Measurements from ENCODE around the gene NFE2L1.
"Not testable (repeated sequence)": the region's sequence is repeated elsewhere in the genome, so short reads cannot be mapped to it uniquely, and the experiment has no call there.

NFE2L1 gene

GRCh38 chr17:48006936-48007709 lies 41.0 kb upstream of the NFE2L1 start:
- Histone ChIP-seq H4K20me1 (no peaks in the 10 kb centered on the region), H3K4me3 (no peak overlapping the region), H3K4me1 (peaks cover 39 to 69% (median 53%) of the 10 kb centered on the region in 10 experiments), H3K27ac (no peak overlapping the region), H3K9ac (no peak overlapping the region), H3K27me3 (peaks cover 0 to 3% (median 0%) of the 10 kb centered on the region in 11 experiments; a peak in 2 of 22 replicates), H3K9me3 (replicated peaks in 1 of 11) (no peaks in the 10 kb centered on the region), H3K36me3 (no peaks in the 10 kb centered on the region), H3K4me2 (peak overlapping the region in 1 of 11 experiments; percentile 33; a peak in 2 of 22 replicates)
- no peak for TF ChIP-seq Cebpa-rat (IDR thresholded peaks at IDR 0.05)

GRCh38 chr17:48010193-48010592 lies 38.0 kb upstream of the NFE2L1 start:
- no peak overlapping the region for H3K9ac ChIP-seq
- H3K27ac ChIP-seq, result no peak overlapping the region
- H4K20me1 ChIP-seq, result no peaks in the 10 kb centered on the region; a peak in 1 of 22 replicates
- TF ChIP-seq Cebpa-rat (IDR thresholded peaks at IDR 0.05), result no peak
- peaks cover 15 to 31% (median 25%) of the 10 kb centered on the region in 11 experiments; a peak in 19 of 22 replicates for H3K27me3 ChIP-seq
- H3K4me2 ChIP-seq, result no peak overlapping the region
- H3K4me3 ChIP-seq, result no peak overlapping the region
- H3K4me1 ChIP-seq, result peaks cover 15 to 44% (median 29%) of the 10 kb centered on the region in 10 experiments
- H3K36me3 ChIP-seq, result no peaks in the 10 kb centered on the region
- H3K9me3 ChIP-seq (replicated peaks in 1 of 11), result no peaks in the 10 kb centered on the region

- peak overlapping the region; percentile 45 to 69 (median 62) for H3K4me3 ChIP-seq
- H3K36me3 ChIP-seq, result no peaks in the 10 kb centered on the region
- H3K9ac ChIP-seq, result peak overlapping the region; percentile 28 to 78 (median 66); a peak in 20 of 22 replicates
- peaks cover 15 to 34% (median 25%) of the 10 kb centered on the region in 11 experiments; a peak in 19 of 22 replicates for H3K27me3 ChIP-seq
- no peak for TF ChIP-seq Cebpa-rat (IDR thresholded peaks at IDR 0.05)
- H3K4me2 ChIP-seq, result peak overlapping the region; percentile 93 to 100 (median 99)
- H4K20me1 ChIP-seq, result no peaks in the 10 kb centered on the region; a peak in 1 of 22 replicates
- no peaks in the 10 kb centered on the region for H3K9me3 ChIP-seq (replicated peaks in 1 of 11)
- peaks cover 10 to 30% (median 17%) of the 10 kb centered on the region in 10 experiments; a peak in 18 of 20 replicates for H3K4me1 ChIP-seq
- H3K27ac ChIP-seq, result peak overlapping the region in 9 of 11 experiments; percentile 8 to 74 (median 58); a peak in 17 of 22 replicates
These were observed 36.6 kb upstream of the NFE2L1 start for GRCh38 chr17:48011405-48012150.

- H3K9me3 ChIP-seq (replicated peaks in 1 of 11), result no peaks in the 10 kb centered on the region
These were observed 36.0 kb upstream of the NFE2L1 start for GRCh38 chr17:48012151-48012520.

GRCh38 chr17:48012654-48013053 lies 35.5 kb upstream of the NFE2L1 start:
- H4K20me1 ChIP-seq, result no peaks in the 10 kb centered on the region; a peak in 1 of 22 replicates
- no peaks in the 10 kb centered on the region for H3K36me3 ChIP-seq
- H3K4me3 ChIP-seq, result peak overlapping the region in 3 of 10 experiments; percentile 59 to 69 (median 66); a peak in 3 of 20 replicates
- peak overlapping the region; percentile 28 to 100 (median 99); a peak in 20 of 22 replicates for H3K4me2 ChIP-seq
- H3K9ac ChIP-seq, result 0 out of 22 replicates have a peak overlapping the region, but pooled peaks of 1 of the 11 experiments have one; percentile 26
- H3K27ac ChIP-seq, result no peak overlapping the region
- no peak for TF ChIP-seq Cebpa-rat (IDR thresholded peaks at IDR 0.05)
- no peaks in the 10 kb centered on the region for H3K9me3 ChIP-seq (replicated peaks in 1 of 11)
- H3K4me1 ChIP-seq, result peaks cover 14 to 27% (median 19%) of the 10 kb centered on the region in 10 experiments; a peak in 18 of 20 replicates
- H3K27me3 ChIP-seq, result peaks cover 15 to 34% (median 25%) of the 10 kb centered on the region in 11 experiments; a peak in 19 of 22 replicates

More at GRCh38 chr17:48012151-48012520, 36.0 kb upstream of the NFE2L1 start:
- H4K20me1 ChIP-seq, result no peaks in the 10 kb centered on the region; a peak in 1 of 22 replicates
- peaks cover 10 to 27% (median 18%) of the 10 kb centered on the region in 10 experiments; a peak in 18 of 20 replicates for H3K4me1 ChIP-seq
- TF ChIP-seq Cebpa-rat (IDR thresholded peaks at IDR 0.05), result no peak
- H3K4me2 ChIP-seq, result peak overlapping the region; percentile 93 to 100 (median 99)
- H3K4me3 ChIP-seq, result peak overlapping the region; percentile 45 to 69 (median 62)
- peak overlapping the region in 6 of 11 experiments; percentile 36 to 72 (median 55); a peak in 8 of 22 replicates for H3K27ac ChIP-seq
- peak overlapping the region; percentile 28 to 78 (median 66); a peak in 19 of 22 replicates for H3K9ac ChIP-seq
- peaks cover 15 to 34% (median 25%) of the 10 kb centered on the region in 11 experiments; a peak in 19 of 22 replicates for H3K27me3 ChIP-seq
- no peaks in the 10 kb centered on the region for H3K36me3 ChIP-seq

- peak overlapping the region in 1 of 11 experiments; percentile 23; a peak in 1 of 22 replicates for H3K4me2 ChIP-seq
- no peaks in the 10 kb centered on the region; a peak in 1 of 22 replicates for H4K20me1 ChIP-seq
- TF ChIP-seq Cebpa-rat (IDR thresholded peaks at IDR 0.05), result no peak
- no peaks in the 10 kb centered on the region for H3K9me3 ChIP-seq (replicated peaks in 1 of 11)
- H3K9ac ChIP-seq, result no peak overlapping the region
- peaks cover 15 to 34% (median 27%) of the 10 kb centered on the region in 11 experiments; a peak in 19 of 22 replicates for H3K27me3 ChIP-seq
- peaks cover 15 to 31% (median 23%) of the 10 kb centered on the region in 10 experiments; a peak in 18 of 20 replicates for H3K4me1 ChIP-seq
- no peaks in the 10 kb centered on the region for H3K36me3 ChIP-seq
- H3K27ac ChIP-seq, result no peak overlapping the region
- no peak overlapping the region for H3K4me3 ChIP-seq
These were observed 34.1 kb upstream of the NFE2L1 start for GRCh38 chr17:48013876-48014594.

- Histone ChIP-seq H3K9me3 (replicated peaks in 1 of 11) (no peaks in the 10 kb centered on the region), H3K4me3 (no peak overlapping the region), H3K27me3 (peaks cover 15 to 41% (median 32%) of the 10 kb centered on the region in 11 experiments; a peak in 21 of 22 replicates), H3K9ac (0 out of 22 replicates have a peak overlapping the region, but pooled peaks of 1 of the 11 experiments have one; percentile 15), H3K36me3 (no peaks in the 10 kb centered on the region), H3K4me2 (peak overlapping the region in 1 of 11 experiments; percentile 23; a peak in 1 of 22 replicates), H3K4me1 (peaks cover 15 to 31% (median 23%) of the 10 kb centered on the region in 10 experiments; a peak in 18 of 20 replicates), H4K20me1 (no peaks in the 10 kb centered on the region; a peak in 1 of 22 replicates), H3K27ac (no peak overlapping the region)
- no peak for TF ChIP-seq Cebpa-rat (IDR thresholded peaks at IDR 0.05)
These were observed 33.5 kb upstream of the NFE2L1 start for GRCh38 chr17:48014595-48015111.

GRCh38 chr17:48016112-48016511 lies 32.0 kb upstream of the NFE2L1 start:
- Histone ChIP-seq H3K9ac (no peak overlapping the region), H3K27me3 (peaks cover 25 to 52% (median 46%) of the 10 kb centered on the region in 11 experiments), H4K20me1 (peaks cover 0 to 3% (median 0%) of the 10 kb centered on the region in 11 experiments; a peak in 2 of 22 replicates), H3K4me1 (peaks cover 15 to 27% (median 22%) of the 10 kb centered on the region in 10 experiments; a peak in 18 of 20 replicates), H3K4me2 (no peak overlapping the region), H3K9me3 (replicated peaks in 1 of 11) (no peaks in the 10 kb centered on the region), H3K36me3 (no peaks in the 10 kb centered on the region), H3K4me3 (no peak overlapping the region), H3K27ac (no peak overlapping the region)
- TF ChIP-seq Cebpa-rat (IDR thresholded peaks at IDR 0.05), result no peak

GRCh38 chr17:48017817-48018158 lies 30.4 kb upstream of the NFE2L1 start:
- Histone ChIP-seq H3K9ac (0 out of 22 replicates have a peak overlapping the region, but pooled peaks of 1 of the 11 experiments have one; percentile 5), H3K4me2 (peak overlapping the region in 8 of 11 experiments; percentile 3 to 52 (median 30); a peak in 13 of 22 replicates), H3K27me3 (peaks cover 40 to 64% (median 60%) of the 10 kb centered on the region in 11 experiments), H3K4me1 (peaks cover 5 to 26% (median 12%) of the 10 kb centered on the region in 10 experiments; a peak in 16 of 20 replicates)
- not testable (repeated sequence) for H3K4me3 ChIP-seq; H3K36me3 ChIP-seq; H3K27ac ChIP-seq; H3K9me3 ChIP-seq (replicated peaks in 1 of 11); H4K20me1 ChIP-seq

Measured in BLaER1 treated with 17β-estradiol and CSF1 and Interleukin-3, amounts not matched to agents 10 nM and 100 nM (cell line).